ENCODE data around the gene HIF3A. TPM values are rescaled to one million over a fixed set of nuclear protein-coding genes. Genes with fewer than 3 reads are reported as not detected.

HIF3A gene
- total RNA-seq (2022) (0.47 TPM in 1 of 2 replicates, not detected in the other), Bru-seq, nascent RNA (percentile 6 among the genes with signal in this experiment), BruChase-seq, experiment 1, labeled RNA remaining after a 6-hour chase (percentile 7 among the genes with signal in this experiment), BruChase-seq, experiment 2, labeled RNA remaining after a 2-hour chase (percentile 4 among the genes with signal in this experiment)
- long read RNA-seq, partial matches to known transcripts, result 0 of 1 reads
- long read RNA-seq, other reads (novel, unspliced or antisense), result 1 of 1 reads

- Mint-ChIP-seq H3K9me3 (ENCODE audit: unreplicated experiment) (no peaks in the 10 kb centered on the region), H3K36me3 (ENCODE audit: insufficient read depth, unreplicated experiment) (no peaks in the 10 kb centered on the region), H3K27me3 (ENCODE audit: insufficient read depth, unreplicated experiment) (no peaks in the 10 kb centered on the region), H3K4me1 (ENCODE audit: insufficient read depth, unreplicated experiment) (peaks cover 19% of the 10 kb centered on the region), H3K4me3 (ENCODE audit: unreplicated experiment) (no peak within 1 kb of the TSS), H3K27ac (ENCODE audit: low read depth, unreplicated experiment) (no peak within 1 kb of the TSS)
- no TSS peak for BruUV-seq (replicated peaks)
- intact Hi-C loops (cut with micrococcal nuclease), result no loop called here
- no peak for TF ChIP-seq CTCF (IDR thresholded peaks at IDR 0.05; ENCODE audit: unreplicated experiment)
- DNase-seq (ENCODE audit: unreplicated experiment), result no peak
- POLR2A ChIA-PET, result interaction anchor here (1.0 to 5.3 kb wide), 4 partner anchors 11 to 77 kb away, joined by 3 to 40 read pairs (median 5); no protein-coding TSS in a partner anchor
- CTCF ChIA-PET, result interaction anchor here (1.0 to 1.2 kb wide), 3 partner anchors 12 to 98 kb away, joined by 3 to 4 read pairs (median 3); no protein-coding TSS in a partner anchor
Measured at GRCh38 chr19:46296722-46297461, at the start of gene HIF3A. HIF3A (plus strand) TSS chr19:46297042; CDS start chr19:46297077, 35 bp downstream.

- Mint-ChIP-seq H3K9me3 (ENCODE audit: unreplicated experiment) (no peaks in the 10 kb centered on the region), H3K27me3 (ENCODE audit: insufficient read depth, unreplicated experiment) (peaks cover 58% of the 10 kb centered on the region), H3K36me3 (ENCODE audit: insufficient read depth, unreplicated experiment) (no peaks in the 10 kb centered on the region), H3K4me1 (ENCODE audit: insufficient read depth, unreplicated experiment) (peaks cover 19% of the 10 kb centered on the region), H3K4me3 (ENCODE audit: unreplicated experiment) (no peak overlapping the region), H3K27ac (ENCODE audit: low read depth, unreplicated experiment) (no peak overlapping the region)
- no peak for TF ChIP-seq CTCF (IDR thresholded peaks at IDR 0.05; ENCODE audit: unreplicated experiment)
- CTCF ChIA-PET, result interaction anchor here (0.5 to 1.7 kb wide), 2 partner anchors 15 to 146 kb away, joined by 3 to 8 read pairs; no protein-coding TSS in a partner anchor
- no TSS peak for BruUV-seq (replicated peaks)
- POLR2A ChIA-PET, result interaction anchor here (0.7 to 1.5 kb wide), 6 partner anchors 14 to 341 kb away, joined by 3 to 4 read pairs (median 4); no protein-coding TSS in a partner anchor
- intact Hi-C loops (cut with micrococcal nuclease), result no loop called here
- peak; percentile 21 for DNase-seq (ENCODE audit: unreplicated experiment)
Measured at GRCh38 chr19:46250076-46250735, 46.6 kb upstream of the HIF3A start.

DNA sequence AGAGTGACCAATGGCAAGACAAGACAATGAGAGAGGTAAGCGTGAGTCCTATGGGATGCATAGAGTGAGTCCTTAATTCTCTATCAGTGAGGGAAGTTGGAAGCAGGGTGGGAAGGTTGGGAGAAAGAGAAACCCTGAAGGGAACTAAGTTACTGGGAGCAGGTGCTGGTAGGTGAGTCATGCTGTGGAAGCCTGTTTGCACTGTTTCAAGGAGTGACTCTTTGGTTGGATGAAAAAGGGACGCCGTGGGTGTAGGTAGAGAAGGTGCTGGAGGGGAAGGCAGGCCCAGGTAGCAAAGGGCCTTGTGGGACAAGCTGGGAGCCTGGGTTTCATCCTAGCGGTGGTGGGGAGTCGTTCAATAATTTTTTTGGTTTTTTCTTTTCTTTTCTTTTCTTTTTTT, 45.4 kb upstream of the HIF3A start:
- Mint-ChIP-seq H3K36me3 (ENCODE audit: insufficient read depth, unreplicated experiment) (no peaks in the 10 kb centered on the region), H3K27ac (ENCODE audit: low read depth, unreplicated experiment) (no peak overlapping the region), H3K4me3 (ENCODE audit: unreplicated experiment) (no peak overlapping the region), H3K9me3 (ENCODE audit: unreplicated experiment) (no peaks in the 10 kb centered on the region), H3K27me3 (ENCODE audit: insufficient read depth, unreplicated experiment) (peaks cover 46% of the 10 kb centered on the region), H3K4me1 (ENCODE audit: insufficient read depth, unreplicated experiment) (peaks cover 19% of the 10 kb centered on the region)
- BruUV-seq (replicated peaks), result no TSS peak
- intact Hi-C loops (cut with micrococcal nuclease), result no loop called here
- DNase-seq (ENCODE audit: unreplicated experiment), result peak; percentile 20
- no peak for TF ChIP-seq CTCF (IDR thresholded peaks at IDR 0.05; ENCODE audit: unreplicated experiment)
- POLR2A ChIA-PET, result no interaction called here
- CTCF ChIA-PET, result interaction anchor here (0.6 kb wide), 1 partner anchor 134 kb away, joined by 4 read pairs; no protein-coding TSS in a partner anchor

- Mint-ChIP-seq H3K36me3 (ENCODE audit: insufficient read depth, unreplicated experiment) (no peaks in the 10 kb centered on the region), H3K27ac (ENCODE audit: low read depth, unreplicated experiment) (no peak overlapping the region), H3K4me1 (ENCODE audit: insufficient read depth, unreplicated experiment) (peaks cover 32% of the 10 kb centered on the region), H3K9me3 (ENCODE audit: unreplicated experiment) (no peaks in the 10 kb centered on the region), H3K27me3 (ENCODE audit: insufficient read depth, unreplicated experiment) (peaks cover 22% of the 10 kb centered on the region), H3K4me3 (ENCODE audit: unreplicated experiment) (no peak overlapping the region)
- CTCF ChIA-PET, result interaction anchor here (1.1 to 1.5 kb wide), 3 partner anchors 10 to 175 kb away, joined by 3 to 5 read pairs (median 3); no protein-coding TSS in a partner anchor
- no TSS peak for BruUV-seq (replicated peaks)
- TF ChIP-seq CTCF (IDR thresholded peaks at IDR 0.05; ENCODE audit: unreplicated experiment), result no peak
- intact Hi-C loops (cut with micrococcal nuclease), result no loop called here
- no peak for DNase-seq (ENCODE audit: unreplicated experiment)
- POLR2A ChIA-PET, result interaction anchor here (1.2 to 1.4 kb wide), 2 partner anchors 33 to 48 kb away, joined by 4 to 6 read pairs; no protein-coding TSS in a partner anchor
Measured at GRCh38 chr19:46254776-46255175, 42.1 kb upstream of the HIF3A start.

Measured in MCF 10A (cell line).